SKM-1 (cell line): Measurements from ENCODE around the gene ATP13A2.

ENCODE experiments used
- DNase-seq: peaks from one replicate; lab custom pipeline; 2025; ENCODE audit not compliant: unreplicated experiment; lab: John Stamatoyannopoulos, UW

ATP13A2 gene, protein sequence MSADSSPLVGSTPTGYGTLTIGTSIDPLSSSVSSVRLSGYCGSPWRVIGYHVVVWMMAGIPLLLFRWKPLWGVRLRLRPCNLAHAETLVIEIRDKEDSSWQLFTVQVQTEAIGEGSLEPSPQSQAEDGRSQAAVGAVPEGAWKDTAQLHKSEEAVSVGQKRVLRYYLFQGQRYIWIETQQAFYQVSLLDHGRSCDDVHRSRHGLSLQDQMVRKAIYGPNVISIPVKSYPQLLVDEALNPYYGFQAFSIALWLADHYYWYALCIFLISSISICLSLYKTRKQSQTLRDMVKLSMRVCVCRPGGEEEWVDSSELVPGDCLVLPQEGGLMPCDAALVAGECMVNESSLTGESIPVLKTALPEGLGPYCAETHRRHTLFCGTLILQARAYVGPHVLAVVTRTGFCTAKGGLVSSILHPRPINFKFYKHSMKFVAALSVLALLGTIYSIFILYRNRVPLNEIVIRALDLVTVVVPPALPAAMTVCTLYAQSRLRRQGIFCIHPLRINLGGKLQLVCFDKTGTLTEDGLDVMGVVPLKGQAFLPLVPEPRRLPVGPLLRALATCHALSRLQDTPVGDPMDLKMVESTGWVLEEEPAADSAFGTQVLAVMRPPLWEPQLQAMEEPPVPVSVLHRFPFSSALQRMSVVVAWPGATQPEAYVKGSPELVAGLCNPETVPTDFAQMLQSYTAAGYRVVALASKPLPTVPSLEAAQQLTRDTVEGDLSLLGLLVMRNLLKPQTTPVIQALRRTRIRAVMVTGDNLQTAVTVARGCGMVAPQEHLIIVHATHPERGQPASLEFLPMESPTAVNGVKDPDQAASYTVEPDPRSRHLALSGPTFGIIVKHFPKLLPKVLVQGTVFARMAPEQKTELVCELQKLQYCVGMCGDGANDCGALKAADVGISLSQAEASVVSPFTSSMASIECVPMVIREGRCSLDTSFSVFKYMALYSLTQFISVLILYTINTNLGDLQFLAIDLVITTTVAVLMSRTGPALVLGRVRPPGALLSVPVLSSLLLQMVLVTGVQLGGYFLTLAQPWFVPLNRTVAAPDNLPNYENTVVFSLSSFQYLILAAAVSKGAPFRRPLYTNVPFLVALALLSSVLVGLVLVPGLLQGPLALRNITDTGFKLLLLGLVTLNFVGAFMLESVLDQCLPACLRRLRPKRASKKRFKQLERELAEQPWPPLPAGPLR

DNA sequence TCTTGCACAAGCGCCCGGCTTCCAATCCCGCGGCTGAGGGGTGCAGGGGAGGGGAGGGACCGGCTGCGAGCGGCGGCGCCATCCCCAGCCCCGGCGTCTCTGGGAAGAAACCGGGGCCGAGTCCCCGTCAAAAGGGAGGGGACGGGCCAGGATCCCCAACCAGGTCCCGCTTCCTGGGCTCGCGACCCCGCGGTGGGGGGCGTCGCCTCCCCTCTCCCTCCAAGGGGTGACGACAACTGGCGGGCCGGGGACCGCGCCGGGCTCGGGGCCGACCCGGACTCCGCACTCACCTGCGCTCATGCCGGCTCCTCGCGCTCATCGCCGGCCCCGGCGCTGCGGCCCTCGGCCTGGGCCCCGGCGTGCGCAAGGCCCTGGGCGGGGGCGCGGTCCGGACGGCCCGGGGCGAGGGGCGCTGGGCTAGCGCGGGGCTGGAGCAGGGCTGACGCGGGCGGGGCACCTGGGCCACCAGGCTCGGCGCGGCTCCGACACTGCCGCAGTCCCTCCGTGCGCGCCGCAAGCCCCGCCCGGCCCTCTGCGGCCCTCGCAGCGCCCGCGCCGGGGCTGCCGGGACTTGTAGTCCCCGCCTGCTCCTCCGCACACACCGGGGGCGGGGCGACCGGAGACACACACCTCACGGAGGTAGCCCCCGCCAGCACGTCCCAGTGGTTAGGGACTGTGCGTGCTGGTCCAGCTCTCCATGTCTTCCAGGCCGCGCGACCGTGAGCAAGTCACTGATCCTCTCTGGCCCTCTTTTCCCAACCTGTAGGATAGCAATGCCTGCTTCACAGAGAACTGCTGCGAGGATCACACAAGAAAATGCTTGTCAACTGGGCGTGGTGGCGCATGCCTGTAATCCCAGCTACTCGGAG lies at the start of gene ATP13A2:
ATP13A2 (minus strand) TSS at position 490 of the 869 bp plus-strand sequence; CDS start at position 300, 190 bp downstream.
- no peak for DNase-seq

DNA sequence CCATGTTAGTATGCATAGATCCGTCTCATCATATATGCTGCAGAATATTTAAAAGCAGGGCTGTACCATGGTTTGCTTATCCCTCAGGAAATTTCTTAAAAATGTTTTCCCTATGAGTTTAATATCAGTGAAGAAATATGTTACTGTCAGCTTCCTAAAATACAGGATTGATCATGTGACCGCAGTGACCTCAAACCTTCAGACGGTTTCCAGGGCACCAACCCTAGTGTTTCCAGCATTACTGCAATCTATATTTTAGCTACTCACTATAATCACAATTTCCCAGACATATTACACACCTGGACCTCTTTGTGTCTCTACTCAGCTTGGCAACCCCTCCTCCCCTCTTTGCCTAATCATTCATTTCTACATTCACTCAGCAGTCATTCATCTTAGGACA lies 49.8 kb upstream of the ATP13A2 start:
- no peak for DNase-seq

DNA sequence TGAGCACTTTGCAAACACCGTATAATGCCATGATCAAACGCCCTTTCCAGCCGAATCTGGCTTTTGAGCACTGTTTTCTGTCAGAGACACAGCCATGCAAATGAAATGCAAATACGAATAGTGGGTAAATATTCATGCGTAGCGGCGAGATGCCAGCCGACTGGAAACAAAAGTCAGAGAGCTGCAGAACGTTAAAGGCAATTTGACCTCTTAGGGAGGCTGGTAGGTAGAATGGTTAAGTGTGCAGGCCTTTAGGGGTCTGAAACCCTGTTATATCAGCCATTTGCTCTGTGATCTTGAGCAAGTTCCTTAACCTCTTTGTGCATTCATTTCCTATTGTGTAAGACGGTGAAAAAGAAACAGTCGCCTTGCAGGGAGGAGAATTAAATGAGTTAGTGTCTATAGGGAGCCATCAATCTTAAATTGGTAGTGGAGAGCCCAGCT lies 48.6 kb upstream of the ATP13A2 start:
- DNase-seq: peak; percentile 75

DNA sequence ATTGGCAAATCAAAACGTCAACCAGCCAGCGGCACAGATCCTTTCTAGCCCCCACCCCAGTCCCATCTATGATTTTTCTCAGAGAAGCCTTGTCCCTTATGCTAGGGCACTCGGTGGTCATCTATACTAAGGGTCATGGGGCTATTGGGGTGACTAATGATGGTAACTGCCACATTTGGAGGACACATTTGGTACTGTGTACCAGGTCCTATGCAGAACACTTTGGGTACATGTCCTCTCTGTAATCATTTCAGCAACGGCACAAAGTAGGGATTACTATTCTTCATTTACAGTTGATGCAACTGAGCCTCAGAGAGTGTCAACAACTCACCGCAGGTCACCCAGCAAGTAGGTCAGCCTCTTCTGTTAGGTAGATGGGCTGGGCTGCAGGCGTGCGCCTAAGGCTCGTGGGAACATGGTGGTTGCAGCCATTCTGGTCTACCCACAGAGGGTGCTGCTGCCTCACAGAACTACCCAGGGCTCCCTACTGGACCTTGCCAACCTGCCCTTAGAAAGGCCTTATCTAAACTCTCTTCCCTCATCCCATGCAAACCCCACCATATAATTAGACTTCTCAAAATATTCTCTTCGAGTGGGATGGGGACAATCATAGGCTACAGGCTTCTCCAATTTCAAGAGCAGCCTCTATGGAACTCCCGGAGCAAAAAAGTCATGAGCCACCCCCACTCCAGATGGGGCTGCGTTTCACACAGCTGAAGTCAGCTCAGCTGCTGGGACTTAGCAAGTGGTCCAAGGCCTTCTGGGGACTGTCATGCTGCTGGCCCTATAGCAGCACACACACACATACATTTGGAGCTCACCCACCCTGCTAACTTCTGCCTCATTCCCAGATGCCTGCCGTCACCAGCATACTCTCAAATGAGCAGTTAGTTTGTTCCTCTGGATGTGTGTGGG lies 47.9 kb upstream of the ATP13A2 start:
- peak; percentile 76 for DNase-seq

DNA sequence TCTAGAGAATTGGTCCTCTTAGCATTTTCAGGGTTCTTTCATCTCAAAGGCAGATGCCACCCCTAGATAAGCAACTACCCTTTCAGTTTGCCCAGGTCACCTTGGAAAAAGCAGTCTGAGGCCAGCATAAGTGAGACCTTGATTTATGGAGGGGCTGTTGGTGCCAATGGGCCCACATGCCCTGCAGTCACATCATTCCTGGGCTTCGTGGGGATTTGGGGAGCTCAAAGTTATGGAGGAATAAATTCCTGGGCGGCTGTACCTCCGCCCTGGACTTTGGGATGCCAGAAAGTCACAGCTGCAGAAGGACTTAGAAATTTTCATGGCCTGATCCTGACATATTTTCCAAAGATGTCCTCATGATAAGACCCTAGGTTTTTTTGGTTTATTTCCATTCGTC lies 44.8 kb upstream of the ATP13A2 start:
- no peak for DNase-seq

DNA sequence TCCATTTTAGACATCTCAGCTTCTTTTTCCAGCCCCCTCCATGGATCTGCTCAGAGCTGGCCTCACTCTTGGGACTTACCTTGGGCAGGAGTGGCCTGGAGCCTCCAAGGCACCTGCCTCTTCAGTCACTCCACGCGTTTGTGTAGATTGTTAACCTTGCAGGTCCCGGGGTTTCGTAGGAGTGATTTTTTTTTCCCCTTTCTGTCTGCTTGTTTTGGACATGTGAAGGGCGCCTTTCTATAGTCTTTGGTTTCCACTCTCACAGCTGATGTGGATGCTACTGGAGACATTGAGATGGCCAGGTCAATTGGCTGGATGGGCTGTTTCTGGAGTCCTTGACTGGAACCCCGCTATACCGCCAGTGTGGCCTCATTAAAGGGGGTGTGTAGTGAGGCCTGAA lies 44.1 kb upstream of the ATP13A2 start:
- no peak for DNase-seq

DNA sequence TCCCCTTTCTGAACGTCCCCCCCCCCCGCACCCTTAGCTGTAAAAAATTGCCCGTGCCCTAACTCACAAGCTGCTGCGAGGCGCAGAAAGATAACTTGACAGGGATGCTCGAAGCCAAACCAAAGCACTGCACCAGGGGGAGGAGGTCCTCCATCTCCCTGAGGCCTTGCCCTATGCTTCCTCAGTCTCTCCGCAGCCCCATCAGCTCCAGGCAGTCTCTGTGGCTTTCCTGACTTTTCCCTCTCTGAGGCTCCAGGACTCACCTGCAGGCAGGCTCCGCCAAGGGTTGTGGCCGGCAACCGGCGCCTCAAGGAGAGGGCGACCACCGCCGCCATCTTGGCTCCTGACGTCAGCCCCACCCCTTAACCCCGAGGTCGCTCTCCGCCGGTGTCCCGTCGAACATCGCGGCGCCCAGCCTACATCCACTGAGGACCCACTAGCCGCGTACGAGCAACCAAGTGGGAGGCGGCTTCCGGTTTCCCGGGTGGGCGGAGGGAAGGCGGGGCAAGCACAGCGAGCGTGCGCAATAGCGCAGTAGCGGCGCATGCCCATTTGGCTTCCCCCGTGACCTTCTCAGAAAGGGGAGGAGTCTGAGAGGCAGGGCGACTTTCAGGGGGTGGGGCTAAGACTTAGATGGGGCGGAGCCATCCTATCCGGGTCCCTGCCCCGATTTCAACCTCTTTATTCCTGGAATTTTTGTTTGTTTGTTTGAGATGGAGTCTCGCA lies 42.1 kb upstream of the ATP13A2 start, which contains the start of gene SDHB:
SDHB (minus strand) TSS at position 348 of the 726 bp plus-strand sequence; CDS start at position 335, 13 bp downstream.
- DNase-seq: peak; percentile 93

DNA sequence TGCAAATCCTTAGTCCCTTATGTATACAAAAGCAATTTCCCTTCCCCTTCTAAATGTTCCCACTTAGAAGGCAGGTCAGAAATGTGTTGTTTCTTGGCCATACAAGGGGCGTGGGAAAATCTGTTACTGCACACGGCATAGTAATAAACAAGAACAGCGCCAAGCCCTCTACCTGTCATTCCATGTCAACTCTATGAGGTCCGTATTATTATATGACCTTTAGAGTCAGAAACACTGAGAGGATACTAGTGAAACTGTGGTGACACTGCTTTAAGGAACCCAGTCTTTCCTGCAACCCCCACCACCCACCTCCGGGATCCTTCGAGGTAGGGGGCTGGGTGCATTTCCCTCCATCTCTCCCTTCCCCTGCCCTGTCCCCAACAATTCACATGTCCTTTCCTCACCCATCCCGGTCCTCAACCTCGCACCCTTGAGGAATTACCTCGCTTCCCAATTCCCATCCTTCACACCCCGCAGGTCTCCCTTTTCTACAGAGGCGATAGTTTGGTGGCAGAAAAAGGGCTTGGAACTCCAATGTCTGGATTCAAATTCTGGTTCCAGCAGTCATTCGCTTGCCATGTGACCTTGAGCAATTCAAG lies 41.5 kb upstream of the ATP13A2 start:
- no peak for DNase-seq

DNA sequence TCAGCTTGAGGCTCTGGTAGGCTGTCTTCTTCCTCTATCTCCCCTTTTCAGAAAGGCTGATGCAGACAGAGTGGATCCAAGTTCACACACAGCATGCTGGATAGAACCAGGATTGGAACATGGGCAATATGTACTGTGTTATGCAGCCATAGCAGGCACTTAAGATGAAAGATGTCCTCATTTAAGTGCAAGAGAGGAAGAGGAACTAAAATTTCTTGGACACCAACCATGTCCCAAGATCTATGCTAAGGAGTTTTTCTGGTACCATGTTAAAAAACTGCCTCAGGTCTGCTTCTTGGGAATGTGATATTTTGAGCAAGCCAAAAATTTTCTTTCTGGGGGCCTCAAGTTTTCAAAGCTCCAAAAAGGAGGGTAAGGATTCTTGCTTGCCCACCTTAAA lies 40.9 kb upstream of the ATP13A2 start:
- no peak for DNase-seq

DNA sequence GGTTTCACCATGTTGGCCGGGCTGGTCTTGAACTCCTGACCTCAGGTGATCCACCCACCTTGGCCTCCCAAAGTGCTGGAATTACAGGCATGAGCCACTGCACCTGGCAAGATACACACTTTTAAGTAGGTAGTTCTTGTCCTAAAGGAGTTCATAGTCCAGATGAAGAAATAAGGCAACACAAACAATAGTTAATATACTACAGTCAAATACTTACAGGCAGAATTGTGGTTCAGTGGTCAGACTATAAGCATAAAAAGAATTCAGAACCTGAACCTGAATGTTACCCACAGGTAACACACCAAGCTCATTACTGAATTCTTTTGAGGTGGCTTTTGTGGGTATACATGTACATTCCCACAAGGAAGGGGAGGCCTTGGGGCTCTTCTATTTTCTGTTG lies 40.3 kb upstream of the ATP13A2 start:
- DNase-seq: no peak

DNA sequence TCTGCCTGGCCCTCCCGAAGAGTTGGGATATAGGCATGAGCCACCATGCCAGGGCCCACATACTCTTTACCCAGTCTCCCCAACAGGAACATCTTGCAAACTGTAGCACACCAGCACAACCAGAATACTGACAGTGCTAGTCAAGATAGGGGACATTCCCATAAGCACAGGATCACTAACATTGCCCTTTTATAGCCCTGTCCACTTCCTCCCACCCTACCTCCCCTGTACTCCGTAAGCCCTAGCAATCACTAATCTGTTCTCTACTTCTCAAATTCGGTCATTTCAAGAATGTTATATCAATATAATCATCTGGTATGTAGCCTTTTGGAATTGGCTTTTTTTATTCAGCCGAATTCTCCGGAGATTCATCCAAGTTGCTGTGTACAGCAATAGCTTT lies 36.2 kb upstream of the ATP13A2 start:
- DNase-seq: no peak

DNA sequence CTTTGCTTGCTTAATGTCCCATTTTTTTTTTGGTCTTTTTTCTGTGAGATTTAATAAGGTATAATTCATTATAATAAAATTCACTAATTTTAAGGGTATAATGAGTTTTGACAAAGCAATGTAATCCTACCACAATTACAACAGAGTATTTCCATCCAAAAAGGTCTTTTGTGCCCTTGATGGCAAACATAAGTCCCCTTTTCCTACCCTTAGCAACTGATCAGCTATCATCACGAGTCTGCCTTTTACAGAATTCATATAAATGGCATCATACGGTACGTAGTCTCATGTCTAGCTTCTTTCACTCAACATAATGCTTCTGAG lies 34.6 kb upstream of the ATP13A2 start:
- DNase-seq: no peak

DNA sequence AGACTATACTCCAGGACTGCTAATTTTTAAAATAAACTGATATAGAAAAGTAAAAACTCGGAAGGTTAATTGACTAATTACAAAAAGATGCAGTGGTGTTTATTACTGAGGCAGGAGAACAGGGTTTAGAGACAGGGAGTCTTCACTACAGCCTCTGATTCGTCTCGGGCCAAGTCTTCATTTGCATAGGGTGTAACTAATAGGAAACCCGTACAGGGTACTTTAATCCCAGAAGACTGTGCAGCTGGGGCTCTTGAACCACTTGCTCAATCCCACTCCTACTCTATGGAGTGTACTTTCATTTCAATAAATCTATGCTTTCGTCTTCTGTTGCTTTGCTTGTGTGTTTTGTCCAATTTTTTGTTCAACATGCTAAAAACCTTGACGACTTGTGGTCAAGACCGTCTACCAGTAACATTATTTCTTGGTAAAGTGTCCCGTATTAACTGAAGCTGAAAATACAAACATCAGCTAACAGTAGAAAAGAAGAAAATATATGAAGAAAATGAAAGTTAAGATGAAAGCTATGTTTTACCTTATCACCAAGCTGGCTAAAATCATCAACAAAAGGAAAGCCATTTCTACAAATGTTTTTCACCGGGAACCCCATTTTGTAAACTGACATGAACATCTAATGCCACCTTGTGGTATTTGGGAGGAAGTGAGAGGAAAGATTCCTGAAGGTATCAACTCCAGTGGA lies 34.1 kb upstream of the ATP13A2 start:
- DNase-seq: peak; percentile 33

DNA sequence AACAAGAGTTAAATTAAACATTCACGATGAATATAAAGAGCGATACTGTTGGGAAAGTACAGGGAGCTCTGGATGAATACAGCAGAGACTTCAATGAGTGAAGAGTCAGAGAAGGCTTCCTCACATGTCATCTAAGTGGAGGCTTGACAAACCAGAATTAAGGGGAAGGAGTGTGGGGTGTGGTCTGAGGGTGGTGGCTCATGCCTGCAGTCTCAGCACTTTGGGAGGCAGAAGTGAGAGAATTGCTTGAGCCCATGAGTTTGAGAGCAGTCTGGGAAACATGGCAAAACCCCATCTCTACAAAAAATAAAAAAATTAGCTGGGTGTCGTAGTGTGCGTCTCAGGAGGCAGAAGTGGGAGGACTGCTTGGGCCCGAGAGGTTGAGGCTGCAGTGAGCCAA lies 33.4 kb upstream of the ATP13A2 start:
- DNase-seq: no peak

DNA sequence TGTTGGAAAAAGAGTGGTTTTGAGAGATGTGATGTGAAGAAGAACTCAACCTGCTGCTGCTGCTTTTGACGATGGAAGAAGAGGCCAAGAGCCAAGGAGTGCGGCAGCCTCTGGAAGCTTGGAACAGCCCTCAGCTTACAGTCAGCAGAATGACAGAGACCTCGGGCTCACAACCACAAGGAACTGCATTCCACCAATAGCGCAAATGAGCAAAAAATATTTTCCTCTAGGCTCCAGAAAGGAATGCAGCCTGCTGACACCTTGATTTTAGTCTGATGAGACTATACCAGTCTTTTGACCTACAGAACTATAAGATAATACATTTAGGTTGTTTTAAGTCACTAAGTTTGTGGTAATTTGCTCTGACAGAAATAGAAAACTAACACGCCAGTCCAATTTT lies 31.9 kb upstream of the ATP13A2 start:
- DNase-seq: no peak

DNA sequence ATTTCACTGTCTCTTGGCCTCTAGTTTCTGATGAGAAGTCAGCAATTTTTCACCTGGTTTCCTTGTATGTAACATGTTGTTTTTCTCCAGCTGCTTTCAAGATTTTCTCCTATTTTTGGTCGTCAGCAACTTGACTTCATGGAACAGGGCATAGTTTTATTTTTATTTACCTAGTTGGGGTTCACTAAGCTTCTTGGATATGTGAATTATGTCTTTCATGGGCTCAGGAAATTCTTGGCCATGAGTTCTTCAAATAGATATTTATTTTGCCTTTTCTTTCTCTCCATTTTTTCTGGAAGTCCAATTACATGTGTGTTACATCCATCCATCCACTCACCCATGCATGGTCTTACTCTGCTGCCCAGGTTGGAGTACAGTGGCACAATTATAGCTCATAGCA lies 28.4 kb upstream of the ATP13A2 start:
- DNase-seq: no peak

DNA sequence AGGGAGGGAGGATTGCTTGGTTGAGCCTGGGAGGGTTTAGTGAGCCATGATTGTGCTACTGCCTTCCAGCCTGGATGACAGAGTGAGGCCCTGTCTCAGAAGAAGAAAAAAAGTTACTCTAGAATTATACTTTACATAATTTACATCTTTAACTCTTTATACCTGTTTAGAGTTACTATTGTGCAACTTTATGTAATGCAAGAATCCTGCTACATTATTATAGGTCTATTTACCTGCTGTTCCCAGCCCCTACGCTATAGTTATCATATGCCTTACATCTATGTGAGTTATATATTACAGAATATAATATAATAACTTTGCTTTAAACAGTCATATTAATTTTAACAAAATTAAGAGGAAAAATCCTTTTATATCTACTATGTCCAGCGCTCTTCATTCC lies 27.8 kb upstream of the ATP13A2 start:
- DNase-seq: no peak

DNA sequence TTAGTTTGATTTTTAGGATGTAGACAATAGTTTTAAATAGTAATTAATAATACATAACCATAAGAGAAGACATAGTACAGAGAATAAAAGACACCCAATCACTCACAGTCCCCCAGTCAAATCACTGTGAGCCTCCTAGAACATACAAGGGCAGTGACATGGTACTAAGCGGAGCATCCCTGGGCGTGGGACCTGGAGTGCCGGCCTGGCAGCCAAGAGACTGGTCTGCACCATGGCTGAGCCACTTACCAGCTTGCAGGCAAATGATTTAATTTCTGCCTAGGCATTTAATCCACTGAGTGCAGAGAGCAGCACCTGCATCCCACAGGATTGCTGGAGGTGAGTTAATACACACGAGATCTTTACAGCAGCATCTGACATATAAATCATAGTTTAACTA lies 21.8 kb upstream of the ATP13A2 start:
- DNase-seq: no peak
